ENCODE data around the gene NOX5.

NOX5 gene

GRCh38 chr15:69086427-69087204 lies 72.1 kb downstream of the NOX5 start:
- peaks cover 2% of the 10 kb centered on the region for H3K4me1 ChIP-seq (ENCODE audit: insufficient read depth, low read length)
- no peak overlapping the region for H2AFZ ChIP-seq (ENCODE audit: low read depth, low read length)
- H3K9me3 ChIP-seq (ENCODE audit: low read length): no peaks in the 10 kb centered on the region
- H3K36me3 ChIP-seq (ENCODE audit: insufficient read depth, low read length): no peaks in the 10 kb centered on the region
- no peak overlapping the region for H3K4me3 ChIP-seq (ENCODE audit: low read length)
- H3K27me3 ChIP-seq (ENCODE audit: insufficient read depth, low read length): peaks cover 59% of the 10 kb centered on the region

- Histone ChIP-seq H3K27me3 (ENCODE audit: insufficient read depth, low read length) (peaks cover 59% of the 10 kb centered on the region), H3K4me1 (ENCODE audit: insufficient read depth, low read length) (peaks cover 2% of the 10 kb centered on the region), H3K4me3 (ENCODE audit: low read length) (no peak overlapping the region)
Observed at GRCh38 chr15:69087366-69087976, 73.0 kb downstream of the NOX5 start.

GRCh38 chr15:69088300-69088965 lies 73.9 kb downstream of the NOX5 start:
- H3K4me1 ChIP-seq (ENCODE audit: insufficient read depth, low read length): peaks cover 2% of the 10 kb centered on the region
- no peaks in the 10 kb centered on the region for H3K36me3 ChIP-seq (ENCODE audit: insufficient read depth, low read length)
- peaks cover 59% of the 10 kb centered on the region for H3K27me3 ChIP-seq (ENCODE audit: insufficient read depth, low read length)
- no peak overlapping the region for H2AFZ ChIP-seq (ENCODE audit: low read depth, low read length)
- H3K4me3 ChIP-seq (ENCODE audit: low read length): no peak overlapping the region
- H3K9me3 ChIP-seq (ENCODE audit: low read length): no peaks in the 10 kb centered on the region

More at GRCh38 chr15:69087366-69087976, 73.0 kb downstream of the NOX5 start:
- no peaks in the 10 kb centered on the region for H3K36me3 ChIP-seq (ENCODE audit: insufficient read depth, low read length)
- H2AFZ ChIP-seq (ENCODE audit: low read depth, low read length): no peak overlapping the region
- H3K9me3 ChIP-seq (ENCODE audit: low read length): no peaks in the 10 kb centered on the region

GRCh38 chr15:69089258-69089657 lies 74.8 kb downstream of the NOX5 start:
- Histone ChIP-seq H3K36me3 (ENCODE audit: insufficient read depth, low read length) (no peaks in the 10 kb centered on the region), H3K27me3 (ENCODE audit: insufficient read depth, low read length) (peaks cover 59% of the 10 kb centered on the region), H3K4me3 (ENCODE audit: low read length) (no peak overlapping the region), H3K4me1 (ENCODE audit: insufficient read depth, low read length) (peaks cover 2% of the 10 kb centered on the region), H3K9me3 (ENCODE audit: low read length) (no peaks in the 10 kb centered on the region), H2AFZ (ENCODE audit: low read depth, low read length) (no peak overlapping the region)

- Histone ChIP-seq H3K4me1 (ENCODE audit: insufficient read depth, low read length) (peaks cover 2% of the 10 kb centered on the region), H3K4me3 (ENCODE audit: low read length) (no peak overlapping the region), H3K27me3 (ENCODE audit: insufficient read depth, low read length) (peaks cover 58% of the 10 kb centered on the region), H3K9me3 (ENCODE audit: low read length) (no peaks in the 10 kb centered on the region), H2AFZ (ENCODE audit: low read depth, low read length) (no peak overlapping the region), H3K36me3 (ENCODE audit: insufficient read depth, low read length) (no peaks in the 10 kb centered on the region)
Observed at GRCh38 chr15:69090197-69090948, 75.9 kb downstream of the NOX5 start.

- Histone ChIP-seq H3K36me3 (ENCODE audit: insufficient read depth, low read length) (no peaks in the 10 kb centered on the region), H3K27me3 (ENCODE audit: insufficient read depth, low read length) (peaks cover 59% of the 10 kb centered on the region), H3K9me3 (ENCODE audit: low read length) (no peaks in the 10 kb centered on the region), H2AFZ (ENCODE audit: low read depth, low read length) (no peak overlapping the region), H3K4me1 (ENCODE audit: insufficient read depth, low read length) (no peaks in the 10 kb centered on the region), H3K4me3 (ENCODE audit: low read length) (no peak overlapping the region)
Observed at GRCh38 chr15:69091654-69092053, 77.2 kb downstream of the NOX5 start.

- H3K9me3 ChIP-seq (ENCODE audit: low read length): no peaks in the 10 kb centered on the region
- no peak overlapping the region for H2AFZ ChIP-seq (ENCODE audit: low read depth, low read length)
- H3K4me3 ChIP-seq (ENCODE audit: low read length): no peak overlapping the region
- H3K36me3 ChIP-seq (ENCODE audit: insufficient read depth, low read length): no peaks in the 10 kb centered on the region
- H3K27me3 ChIP-seq (ENCODE audit: insufficient read depth, low read length): peaks cover 55% of the 10 kb centered on the region
- H3K4me1 ChIP-seq (ENCODE audit: insufficient read depth, low read length): no peaks in the 10 kb centered on the region
Observed at GRCh38 chr15:69092159-69092558, 77.7 kb downstream of the NOX5 start.

GRCh38 chr15:69093127-69093526 lies 78.6 kb downstream of the NOX5 start:
- Histone ChIP-seq H3K4me3 (ENCODE audit: low read length) (no peak overlapping the region), H3K4me1 (ENCODE audit: insufficient read depth, low read length) (no peaks in the 10 kb centered on the region), H3K36me3 (ENCODE audit: insufficient read depth, low read length) (no peaks in the 10 kb centered on the region), H3K9me3 (ENCODE audit: low read length) (no peaks in the 10 kb centered on the region), H3K27me3 (ENCODE audit: insufficient read depth, low read length) (peaks cover 46% of the 10 kb centered on the region), H2AFZ (ENCODE audit: low read depth, low read length) (no peak overlapping the region)

GRCh38 chr15:69093614-69094013 lies 79.1 kb downstream of the NOX5 start:
- no peak overlapping the region for H2AFZ ChIP-seq (ENCODE audit: low read depth, low read length)
- H3K9me3 ChIP-seq (ENCODE audit: low read length): no peaks in the 10 kb centered on the region
- H3K36me3 ChIP-seq (ENCODE audit: insufficient read depth, low read length): no peaks in the 10 kb centered on the region
- H3K27me3 ChIP-seq (ENCODE audit: insufficient read depth, low read length): peaks cover 41% of the 10 kb centered on the region
- H3K4me1 ChIP-seq (ENCODE audit: insufficient read depth, low read length): no peaks in the 10 kb centered on the region
- H3K4me3 ChIP-seq (ENCODE audit: low read length): no peak overlapping the region

GRCh38 chr15:69094124-69094921 lies 79.8 kb downstream of the NOX5 start:
- no peak overlapping the region for H3K4me3 ChIP-seq (ENCODE audit: low read length)
- no peaks in the 10 kb centered on the region for H3K36me3 ChIP-seq (ENCODE audit: insufficient read depth, low read length)
- H3K27me3 ChIP-seq (ENCODE audit: insufficient read depth, low read length): peaks cover 36% of the 10 kb centered on the region
- H3K9me3 ChIP-seq (ENCODE audit: low read length): no peaks in the 10 kb centered on the region
- H2AFZ ChIP-seq (ENCODE audit: low read depth, low read length): no peak overlapping the region
- no peaks in the 10 kb centered on the region for H3K4me1 ChIP-seq (ENCODE audit: insufficient read depth, low read length)

- H3K4me3 ChIP-seq (ENCODE audit: low read length): no peak overlapping the region
- H2AFZ ChIP-seq (ENCODE audit: low read depth, low read length): no peak overlapping the region
- H3K36me3 ChIP-seq (ENCODE audit: insufficient read depth, low read length): no peaks in the 10 kb centered on the region
- no peaks in the 10 kb centered on the region for H3K4me1 ChIP-seq (ENCODE audit: insufficient read depth, low read length)
- peaks cover 26% of the 10 kb centered on the region for H3K27me3 ChIP-seq (ENCODE audit: insufficient read depth, low read length)
- no peaks in the 10 kb centered on the region for H3K9me3 ChIP-seq (ENCODE audit: low read length)
Observed at GRCh38 chr15:69095274-69095673, 80.8 kb downstream of the NOX5 start.

- Histone ChIP-seq H2AFZ (ENCODE audit: low read depth, low read length) (no peak overlapping the region), H3K27me3 (ENCODE audit: insufficient read depth, low read length) (peaks cover 22% of the 10 kb centered on the region), H3K36me3 (ENCODE audit: insufficient read depth, low read length) (no peaks in the 10 kb centered on the region), H3K4me3 (ENCODE audit: low read length) (no peak overlapping the region), H3K4me1 (ENCODE audit: insufficient read depth, low read length) (no peaks in the 10 kb centered on the region), H3K9me3 (ENCODE audit: low read length) (no peaks in the 10 kb centered on the region)
Observed at GRCh38 chr15:69096196-69096595, 81.7 kb downstream of the NOX5 start.

Data from neuron (in vitro differentiated cells).